ENCODE data around the gene PCDHGA12. TPM values are rescaled to one million over a fixed set of nuclear protein-coding genes. Genes with fewer than 3 reads are reported as not detected.
"Not testable (repeated sequence)": the region's sequence is repeated elsewhere in the genome, so short reads cannot be mapped to it uniquely, and the experiment has no call there.

The PCDHGA12 gene
- polyA plus RNA-seq, 1 donor (not counting 4 experiments of a cell fraction or from before 2014, with no cell fraction given): 0.69 TPM

GRCh38 chr5:141397756-141398551 lies 32.4 kb upstream of the PCDHGA12 start, which contains the start of gene PCDHGB5:
Gene PCDHGB5, plus strand, starts transcription at chr5:141397947. Its CDS starts 181 bp downstream, at chr5:141398128.
- H3K27ac ChIP-seq (ENCODE audit: control insufficient read depth, insufficient read depth, low read length); H3K4me1 ChIP-seq (ENCODE audit: control insufficient read depth, extremely low read depth, insufficient read depth, low read length); H3K9me1 ChIP-seq (ENCODE audit: control insufficient read depth, extremely low read depth, insufficient read depth, low read length); dilution Hi-C loops (cut with MboI; ENCODE audit: extremely low pct_ligation_motif_present, low sequenced_read_pairs); H3K79me2 ChIP-seq (ENCODE audit: control insufficient read depth, insufficient read depth, low read length); H3K27me3 ChIP-seq (ENCODE audit: control insufficient read depth, extremely low read depth, insufficient read depth, low read length); H3K9ac ChIP-seq (ENCODE audit: control insufficient read depth, extremely low read depth, insufficient read depth, low read length); H4K20me1 ChIP-seq (ENCODE audit: control insufficient read depth, extremely low read depth, insufficient read depth, low read length); H3K36me3 ChIP-seq (ENCODE audit: control insufficient read depth in 2 of 2, extremely low read depth in 1 of 2, insufficient read depth in 2 of 2, low read length in 2 of 2); DNase-seq (ENCODE audit: low read depth, low spot score): not testable (repeated sequence)
- peak in 2 of 3 experiments; percentile 57 to 74 for TF ChIP-seq CTCF (optimal IDR thresholded peaks at IDR 0.05 in 1 of 3, IDR thresholded peaks at IDR 0.05 in 1 of 3, conservative IDR thresholded peaks at IDR 0.05 in 1 of 3; ENCODE audit: extremely low read depth in 1 of 3, insufficient read depth in 2 of 3, low read length in 3 of 3)
- peaks cover 25% of the 10 kb centered on the region for H3K9me3 ChIP-seq (ENCODE audit: control insufficient read depth, low read depth, low read length)
- H2AFZ ChIP-seq (ENCODE audit: control insufficient read depth, low read length): peak within 1 kb of the TSS; percentile 30
- H3K4me3 ChIP-seq (ENCODE audit: control insufficient read depth in 2 of 3, extremely low read depth in 1 of 3, insufficient read depth in 2 of 3, low read depth in 1 of 3, low read length in 3 of 3): peak within 1 kb of the TSS; percentile 34 to 51 (median 44)
- peak within 1 kb of the TSS; percentile 54 for H3K4me2 ChIP-seq (ENCODE audit: control insufficient read depth, extremely low read depth, insufficient read depth, low read depth, low read length)
- peak; percentile 26 for FAIRE-seq

- Histone ChIP-seq H3K4me3 (ENCODE audit: control insufficient read depth in 2 of 3, extremely low read depth in 1 of 3, insufficient read depth in 2 of 3, low read depth in 1 of 3, low read length in 3 of 3) (no peak overlapping the region), H3K27me3 (ENCODE audit: control insufficient read depth, extremely low read depth, insufficient read depth, low read length) (peaks cover 10% of the 10 kb centered on the region), H3K9me3 (ENCODE audit: control insufficient read depth, low read depth, low read length) (peaks cover 27% of the 10 kb centered on the region), H4K20me1 (ENCODE audit: control insufficient read depth, extremely low read depth, insufficient read depth, low read length) (no peaks in the 10 kb centered on the region), H3K4me2 (ENCODE audit: control insufficient read depth, extremely low read depth, insufficient read depth, low read depth, low read length) (no peak overlapping the region), H3K27ac (ENCODE audit: control insufficient read depth, insufficient read depth, low read length) (no peak overlapping the region), H3K9ac (ENCODE audit: control insufficient read depth, extremely low read depth, insufficient read depth, low read length) (no peak overlapping the region), H3K36me3 (ENCODE audit: control insufficient read depth in 2 of 2, extremely low read depth in 1 of 2, insufficient read depth in 2 of 2, low read length in 2 of 2) (no peaks in the 10 kb centered on the region), H3K4me1 (ENCODE audit: control insufficient read depth, extremely low read depth, insufficient read depth, low read length) (no peaks in the 10 kb centered on the region), H2AFZ (ENCODE audit: control insufficient read depth, low read length) (no peak overlapping the region), H3K79me2 (ENCODE audit: control insufficient read depth, insufficient read depth, low read length) (no peaks in the 10 kb centered on the region), H3K9me1 (ENCODE audit: control insufficient read depth, extremely low read depth, insufficient read depth, low read length) (no peaks in the 10 kb centered on the region)
- TF ChIP-seq EZH2 (IDR thresholded peaks at IDR 0.05; ENCODE audit: low read length) (no peak), CTCF (optimal IDR thresholded peaks at IDR 0.05 in 1 of 3, IDR thresholded peaks at IDR 0.05 in 1 of 3, conservative IDR thresholded peaks at IDR 0.05 in 1 of 3; ENCODE audit: extremely low read depth in 1 of 3, insufficient read depth in 2 of 3, low read length in 3 of 3) (no peak)
- DNase-seq (ENCODE audit: low read depth, low spot score): no peak
- dilution Hi-C loops (cut with MboI; ENCODE audit: extremely low pct_ligation_motif_present, low sequenced_read_pairs): no loop called here
- no peak for FAIRE-seq
Observed at GRCh38 chr5:141398608-141399007, 31.7 kb upstream of the PCDHGA12 start.
